ENCODE data around the gene APOC1. TPM values are rescaled to one million over a fixed set of nuclear protein-coding genes. Genes with fewer than 3 reads are reported as not detected.

The APOC1 gene
- total RNA-seq, 2 experiments from 2014 or later = 1.2 to 1.3 TPM

Other genes starting within 250 kb of the APOC1 start
- gene CEACAM19, start 243.1 kb upstream of the APOC1 start, total RNA-seq = under 1 TPM; 0.17 to 0.27 TPM
- gene CEACAM16, start 215.5 kb upstream of the APOC1 start, total RNA-seq = not detected
- gene BCL3, start 165.9 kb upstream of the APOC1 start, total RNA-seq = 100 to 1,000 TPM in 1 of 2 experiments, 10 to 100 TPM in 1; 92.5 to 104 TPM
- gene CBLC, start 136.7 kb upstream of the APOC1 start, total RNA-seq = not detected
- gene BCAM, start 105.5 kb upstream of the APOC1 start, total RNA-seq = not detected
- gene NECTIN2, start 68.3 kb upstream of the APOC1 start, total RNA-seq = 1 to 10 TPM in 1 of 2 experiments, under 1 TPM in 1; 0.88 to 1.1 TPM
- 10 to 100 TPM; 72.6 to 75.0 TPM for gene TOMM40, start 23.4 kb upstream of the APOC1 start, total RNA-seq
- gene APOE, start 8.8 kb upstream of the APOC1 start, total RNA-seq = 1 to 10 TPM in 1 of 2 experiments, under 1 TPM in 1; 0.72 to 1.1 TPM
- gene APOC4, start 27.6 kb downstream of the APOC1 start, total RNA-seq = not detected
- not detected for gene APOC2, start 31.4 kb downstream of the APOC1 start, total RNA-seq
- gene CLPTM1, start 40.8 kb downstream of the APOC1 start, total RNA-seq = 10 to 100 TPM; 32.4 to 34.6 TPM
- gene RELB, start 86.9 kb downstream of the APOC1 start, total RNA-seq = 10 to 100 TPM; 55.4 to 57.3 TPM
- 100 to 1,000 TPM; 106 to 113 TPM for gene CLASRP, start 124.4 kb downstream of the APOC1 start, total RNA-seq
- 1 to 10 TPM; 1.1 to 1.4 TPM for gene ZNF296, start 161.9 kb downstream of the APOC1 start, total RNA-seq
- gene GEMIN7, start 164.7 kb downstream of the APOC1 start, total RNA-seq = 10 to 100 TPM; 14.7 to 15.4 TPM
- 10 to 100 TPM; 10.2 to 10.3 TPM for gene PPP1R37, start 178.6 kb downstream of the APOC1 start, total RNA-seq
- gene NKPD1, start 246.4 kb downstream of the APOC1 start, total RNA-seq = under 1 TPM in 1 of 2 experiments, not detected in 1; 0.17 TPM